Activated T-helper 1 cell treated with anti-CD3 and anti-CD28 coated beads, Interleukin-2, amount 50 U/mL, for 16 hours (primary cell): ENCODE results near the gene MTCH1.

ENCODE experiments used
- DNase-seq, 2 donors: peaks; one replicate each; pipeline ENCODE4 v3.0.0-alpha.2; 2020; ENCODE audit warnings: low read depth in 1 of 2, low spot score in 1 of 2

The MTCH1 gene

DNA sequence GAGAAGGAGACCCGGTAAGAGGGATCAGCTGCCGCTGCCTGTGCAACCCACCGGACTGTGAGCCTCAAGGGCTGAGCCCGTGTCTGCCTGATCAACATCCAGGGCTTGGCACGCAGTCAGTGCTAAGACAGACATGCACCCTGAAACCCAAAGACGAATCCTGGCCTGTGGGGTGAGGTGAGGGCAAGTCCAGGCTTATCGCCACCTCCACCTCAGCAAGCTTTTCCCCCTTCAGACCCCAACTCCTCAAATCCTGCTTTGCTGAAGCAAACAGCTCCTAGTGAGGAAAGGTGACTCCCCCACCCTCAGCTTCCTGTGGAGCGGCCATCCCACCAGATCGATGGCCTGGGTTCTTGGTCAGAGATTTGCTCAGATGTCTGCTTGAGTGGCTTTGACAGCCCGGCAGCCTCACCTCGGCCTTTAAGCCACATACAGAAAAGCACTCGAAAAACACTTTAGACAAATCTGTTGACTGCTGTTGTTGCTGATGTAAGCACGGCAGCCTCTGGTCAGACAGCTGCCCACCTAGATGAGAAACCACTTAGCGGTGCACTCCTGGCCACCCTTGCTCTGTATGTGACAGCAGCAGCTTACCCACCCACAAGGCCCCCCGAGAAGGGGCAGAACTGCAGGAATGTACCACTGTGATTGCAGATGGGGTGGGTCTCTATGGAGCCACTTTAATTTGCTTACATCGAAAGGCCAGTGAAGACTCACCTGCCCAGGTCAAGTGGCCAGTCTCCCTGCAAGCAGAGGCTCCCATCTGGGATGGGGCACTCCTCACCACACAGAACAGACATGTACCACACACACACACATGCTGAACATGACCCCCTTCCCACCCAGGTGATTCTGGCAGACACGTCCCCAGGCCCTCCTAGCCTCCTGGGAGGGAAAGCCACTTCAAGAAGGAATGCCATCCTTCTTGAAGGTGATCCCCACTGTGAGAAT is 14.8 kb downstream of the MTCH1 start:
- DNase-seq = no peak

DNA sequence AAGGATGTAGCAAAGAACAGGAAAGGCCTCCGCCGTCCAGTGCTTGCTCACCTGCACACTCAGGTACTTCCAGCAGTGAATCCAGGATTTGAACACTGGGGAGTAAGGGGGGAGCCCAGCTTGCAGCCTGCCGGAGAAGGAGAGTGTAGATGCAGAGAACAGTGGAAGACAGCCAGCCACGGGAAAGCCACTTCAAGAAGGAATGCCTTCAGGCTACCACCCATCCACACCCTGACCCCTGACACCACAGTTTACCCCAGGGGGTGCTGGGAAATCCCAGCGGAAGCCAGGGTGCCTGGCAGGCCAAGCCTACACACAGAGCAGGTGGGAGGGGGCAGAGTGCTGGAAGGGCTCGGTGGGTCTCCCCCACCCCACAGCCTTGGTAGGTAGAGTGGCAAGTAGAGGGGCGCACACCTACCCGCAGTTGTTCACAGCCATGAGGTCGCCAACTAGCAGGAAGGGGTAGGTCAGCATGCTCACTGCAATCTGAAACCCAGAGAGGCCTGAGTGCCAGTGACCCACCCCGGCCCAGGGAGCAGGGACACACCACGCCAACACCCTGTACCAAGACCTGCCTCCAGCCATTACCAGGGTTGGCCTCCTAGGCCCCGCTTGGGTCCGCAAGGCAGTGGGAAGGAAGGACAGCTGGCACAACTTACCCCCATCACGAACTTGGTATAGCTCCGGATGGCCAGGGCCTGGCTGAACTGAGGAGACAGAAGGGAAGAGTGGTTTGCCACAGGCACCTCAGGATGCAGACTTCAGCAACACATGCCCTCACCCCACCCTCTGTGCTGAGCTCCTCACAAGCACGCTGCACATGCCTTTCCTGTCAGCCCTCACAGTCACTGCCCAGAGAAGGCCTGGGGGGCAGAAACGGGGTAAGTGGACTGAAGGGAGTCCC is 15.8 kb downstream of the MTCH1 start:
- DNase-seq = no peak

DNA sequence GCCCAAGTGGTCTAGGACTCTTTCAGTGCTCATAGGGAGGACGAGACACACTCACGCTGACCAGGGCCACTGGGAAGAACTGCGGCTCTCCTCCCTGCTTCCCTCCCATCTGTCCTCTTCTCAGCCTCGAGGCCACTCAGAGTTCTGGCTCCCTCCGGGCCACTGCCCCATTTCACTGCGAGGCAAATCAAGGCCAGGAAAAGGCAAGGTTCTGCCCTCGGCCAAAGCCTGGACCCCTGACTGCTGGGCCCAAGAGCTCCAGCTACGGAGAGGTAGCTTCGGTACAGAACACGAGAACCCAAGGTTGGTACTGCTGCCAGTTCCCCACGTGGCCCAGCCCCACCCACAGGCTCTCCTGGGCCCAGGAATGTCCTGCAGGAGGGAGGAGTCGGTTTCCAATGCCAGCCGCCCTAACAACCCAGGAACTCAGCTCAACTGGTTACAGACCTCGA is 16.7 kb downstream of the MTCH1 start:
- no peak for DNase-seq

DNA sequence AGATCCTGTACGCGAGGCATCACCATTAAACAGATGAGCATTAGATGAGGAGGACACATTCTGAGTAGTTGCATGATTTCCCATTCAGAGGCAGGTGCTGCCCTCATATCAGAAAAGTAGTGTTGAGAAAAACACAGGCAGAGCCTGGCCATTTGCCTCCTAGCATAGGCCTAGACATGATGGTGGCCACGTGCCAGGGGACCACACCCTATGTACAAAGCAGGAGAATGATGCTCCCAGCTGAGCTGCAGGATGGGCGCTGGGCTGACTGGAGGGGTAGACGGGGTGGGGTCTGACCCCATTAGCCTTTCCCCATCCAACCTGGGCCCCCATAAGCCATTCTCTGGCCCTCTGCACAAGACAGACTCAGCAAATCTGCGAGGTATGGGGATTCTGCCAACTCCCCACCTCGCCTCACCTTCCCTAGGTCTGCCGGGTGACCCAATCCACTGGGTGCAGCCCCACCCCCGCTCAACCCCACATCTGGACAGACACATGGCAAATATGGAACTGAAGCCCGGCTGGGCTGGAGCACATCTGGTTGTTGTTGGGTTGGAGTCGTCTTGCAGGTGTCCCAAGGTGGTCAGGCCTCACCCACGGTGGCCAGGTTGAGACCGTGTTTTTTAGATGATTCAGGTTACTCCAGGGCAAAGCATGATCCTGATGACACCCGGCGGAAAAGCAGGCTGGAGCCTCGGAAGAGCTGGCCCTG is 17.6 kb downstream of the MTCH1 start:
- no peak for DNase-seq

DNA sequence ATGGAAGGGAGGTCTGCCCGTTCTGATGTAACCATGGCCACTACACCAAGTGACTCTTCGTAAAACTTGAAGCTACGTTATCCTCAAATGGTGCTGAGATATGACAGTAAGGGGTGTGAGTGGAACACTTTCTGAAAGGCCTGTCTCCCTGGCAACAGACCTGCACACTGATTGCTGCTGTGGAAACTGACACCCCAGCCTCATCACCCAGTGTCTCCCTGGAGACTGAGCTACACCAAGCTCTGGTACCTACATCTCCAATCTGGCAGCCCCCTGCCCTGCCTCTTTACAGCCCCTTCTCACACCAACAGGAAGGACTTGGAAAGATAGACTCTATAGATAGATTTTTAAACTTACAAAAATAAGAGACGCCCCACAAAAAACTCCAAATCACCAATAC is 18.2 kb downstream of the MTCH1 start:
- DNase-seq = no peak

DNA sequence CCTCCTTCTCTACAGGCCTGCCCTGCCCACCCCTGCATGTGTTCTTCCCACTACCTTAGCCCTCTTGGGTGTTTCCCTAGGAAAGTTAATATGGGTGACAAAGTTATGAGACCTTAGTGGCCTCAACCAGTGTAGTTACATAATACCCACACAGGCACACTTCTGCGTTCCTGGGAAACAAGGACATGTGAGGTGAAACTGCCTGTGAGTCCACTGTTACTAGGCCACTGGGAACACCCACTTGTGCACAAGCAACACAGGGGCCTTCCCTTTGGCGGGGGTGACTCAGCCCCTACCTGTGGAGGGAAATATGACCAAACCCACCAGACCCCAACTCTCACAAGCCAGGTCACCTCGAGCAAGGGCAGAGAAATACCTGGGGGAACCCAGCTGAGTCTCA is 18.7 kb downstream of the MTCH1 start:
- no peak for DNase-seq

DNA sequence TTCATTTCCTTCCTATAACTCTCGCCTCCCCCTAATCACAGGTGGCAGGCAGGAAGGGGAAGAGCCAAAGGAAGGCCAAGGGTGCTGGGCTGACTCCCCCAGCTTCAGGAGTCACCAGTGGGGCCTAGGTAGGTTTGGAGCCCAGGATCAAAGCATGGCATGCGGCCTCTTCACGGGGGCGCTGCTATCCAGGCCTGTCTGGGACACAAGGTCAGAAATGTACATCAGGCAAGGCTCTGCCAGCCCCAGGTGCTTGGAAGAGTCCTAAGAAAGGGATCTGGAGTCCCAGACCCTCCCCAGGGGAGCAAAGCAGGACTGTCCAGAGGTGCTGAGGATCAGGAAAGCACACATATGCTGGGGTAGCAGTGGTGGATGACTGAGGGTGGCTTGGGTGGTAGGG is 21.1 kb downstream of the MTCH1 start:
- DNase-seq = no peak

DNA sequence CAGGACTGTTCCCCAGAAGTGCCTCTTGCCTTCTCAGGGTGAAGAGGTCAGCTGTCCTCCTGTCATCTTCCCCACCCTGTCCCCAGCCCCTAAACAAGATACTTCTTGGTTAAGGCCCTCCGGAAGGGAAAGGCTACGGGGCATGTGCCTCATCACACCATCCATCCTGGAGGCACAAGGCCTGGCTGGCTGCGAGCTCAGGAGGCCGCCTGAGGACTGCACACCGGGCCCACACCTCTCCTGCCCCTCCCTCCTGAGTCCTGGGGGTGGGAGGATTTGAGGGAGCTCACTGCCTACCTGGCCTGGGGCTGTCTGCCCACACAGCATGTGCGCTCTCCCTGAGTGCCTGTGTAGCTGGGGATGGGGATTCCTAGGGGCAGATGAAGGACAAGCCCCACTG is 21.6 kb downstream of the MTCH1 start:
- no peak for DNase-seq

DNA sequence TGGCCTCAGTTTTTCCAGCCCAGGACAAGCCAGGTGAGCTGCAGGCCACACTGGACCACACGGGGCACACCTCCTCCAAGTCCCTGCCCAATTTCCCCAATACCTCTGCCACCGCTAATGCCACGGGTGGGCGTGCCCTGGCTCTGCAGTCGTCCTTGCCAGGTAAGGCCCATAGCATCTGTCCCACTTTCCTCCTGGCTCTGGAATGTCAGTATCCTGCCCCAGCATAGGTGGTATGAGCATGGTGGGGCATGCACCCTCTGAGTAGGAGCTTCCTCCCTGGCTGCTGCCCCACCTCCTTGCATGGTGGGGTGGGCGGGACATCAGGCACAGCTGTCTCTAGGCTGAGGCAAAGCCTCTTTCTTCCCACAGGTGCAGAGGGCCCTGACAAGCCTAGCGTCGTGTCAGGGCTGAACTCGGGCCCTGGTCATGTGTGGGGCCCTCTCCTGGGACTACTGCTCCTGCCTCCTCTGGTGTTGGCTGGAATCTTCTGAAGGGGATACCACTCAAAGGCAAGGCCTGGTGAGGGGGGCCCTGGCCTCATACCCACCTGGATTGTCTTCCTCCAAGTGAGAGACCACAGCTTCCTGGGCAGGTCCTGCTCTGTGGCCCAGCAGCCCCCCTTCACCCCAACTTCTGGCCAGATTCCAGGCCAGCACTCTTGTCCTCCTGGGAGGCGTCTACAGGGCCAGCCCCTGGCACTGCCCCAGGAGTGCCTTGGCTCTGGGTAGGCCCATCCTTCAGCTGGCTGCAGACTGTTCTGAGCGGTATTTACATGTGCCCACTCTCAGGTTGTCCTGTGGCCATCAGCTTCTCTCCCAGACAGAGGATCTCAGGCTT is 22.3 kb downstream of the MTCH1 start:
- no peak for DNase-seq

DNA sequence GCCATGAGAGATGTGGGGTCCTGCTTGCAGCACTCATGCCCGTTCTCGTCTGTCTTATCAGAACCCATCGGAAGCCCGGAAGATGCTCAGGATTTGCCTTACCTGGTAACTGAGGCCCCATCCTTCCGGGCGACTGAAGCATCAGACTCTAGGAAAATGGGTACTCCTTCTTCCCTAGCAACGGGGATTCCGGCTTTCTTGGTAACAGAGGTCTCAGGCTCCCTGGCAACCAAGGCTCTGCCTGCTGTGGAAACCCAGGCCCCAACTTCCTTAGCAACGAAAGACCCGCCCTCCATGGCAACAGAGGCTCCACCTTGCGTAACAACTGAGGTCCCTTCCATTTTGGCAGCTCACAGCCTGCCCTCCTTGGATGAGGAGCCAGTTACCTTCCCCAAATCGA is 23.1 kb downstream of the MTCH1 start:
- DNase-seq = peak; percentile 55

DNA sequence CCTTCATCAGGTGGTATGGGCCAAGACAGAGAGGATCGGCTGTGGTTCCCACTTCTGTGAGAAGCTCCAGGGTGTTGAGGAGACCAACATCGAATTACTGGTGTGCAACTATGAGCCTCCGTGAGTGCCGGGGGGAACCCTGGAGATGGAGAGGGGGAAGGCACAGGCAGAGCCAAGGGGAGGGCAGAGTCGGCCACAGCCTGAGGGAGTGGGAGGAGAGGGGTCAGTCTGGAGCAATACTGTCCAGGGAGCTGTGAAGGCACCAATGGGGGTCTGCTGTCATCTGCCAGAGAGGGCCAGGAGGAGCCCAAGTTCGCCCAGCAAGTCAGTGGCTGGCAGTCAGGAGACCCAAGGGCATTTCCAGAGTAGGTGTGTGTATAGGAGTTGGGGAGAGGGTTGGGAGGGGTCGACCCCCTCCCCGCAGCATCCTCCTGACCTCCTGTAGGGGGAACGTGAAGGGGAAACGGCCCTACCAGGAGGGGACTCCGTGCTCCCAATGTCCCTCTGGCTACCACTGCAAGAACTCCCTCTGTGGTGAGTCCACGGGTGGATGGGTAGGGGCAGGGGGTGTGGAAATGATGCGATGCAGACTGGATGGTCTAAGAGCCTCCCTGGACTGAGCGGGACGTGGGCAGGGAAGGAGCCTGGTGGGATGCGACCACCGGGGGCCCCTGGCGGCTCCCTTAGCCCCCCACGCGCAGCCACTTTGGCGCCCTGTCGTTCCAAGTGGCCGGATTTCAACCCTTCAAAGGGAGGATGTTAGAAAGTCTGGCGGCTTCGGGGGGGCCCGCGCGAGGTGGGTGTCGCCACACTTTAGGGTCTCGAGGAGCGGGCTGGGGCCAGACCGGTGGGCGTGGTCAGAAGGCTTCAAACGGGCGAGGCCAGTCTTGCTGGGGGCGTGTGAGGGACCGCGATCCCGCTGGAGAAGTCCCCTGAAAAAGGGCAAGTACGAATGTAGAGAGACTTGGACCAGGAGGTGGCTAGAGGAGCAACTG is 24.3 kb downstream of the MTCH1 start:
- no peak for DNase-seq

DNA sequence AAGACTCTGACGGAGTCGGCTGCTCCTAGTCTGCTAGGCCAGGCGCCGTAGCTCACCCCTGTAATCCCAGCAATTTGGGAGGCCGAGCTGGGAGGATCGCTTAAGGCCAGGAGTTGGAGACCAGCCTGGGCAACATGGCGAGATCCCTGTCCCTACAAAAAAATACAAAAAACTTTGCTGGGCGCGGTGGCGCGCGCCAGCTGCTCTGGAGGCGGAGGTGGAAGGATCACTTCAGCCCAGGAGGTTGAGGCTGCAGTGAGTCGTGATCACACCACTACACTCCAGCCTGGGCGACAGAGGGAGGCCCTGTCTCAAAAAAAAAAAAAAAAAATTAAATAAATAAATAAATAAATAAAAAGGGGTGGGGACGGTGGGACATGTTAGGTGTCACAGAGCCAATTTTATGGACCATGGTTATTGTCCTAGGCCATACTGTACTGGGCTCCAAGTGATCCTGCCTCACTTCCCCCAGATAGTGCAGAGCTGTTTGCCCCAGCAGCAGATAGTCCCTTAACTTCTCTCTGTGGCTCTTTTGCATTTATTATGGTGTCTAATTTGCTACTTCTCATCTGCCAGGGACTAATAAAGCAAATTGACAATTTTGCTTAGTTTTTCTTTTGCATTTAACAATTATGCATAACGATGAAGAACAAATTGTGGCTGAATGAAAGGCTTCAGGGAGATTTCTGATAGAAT is 26.3 kb downstream of the MTCH1 start:
- DNase-seq = no peak

DNA sequence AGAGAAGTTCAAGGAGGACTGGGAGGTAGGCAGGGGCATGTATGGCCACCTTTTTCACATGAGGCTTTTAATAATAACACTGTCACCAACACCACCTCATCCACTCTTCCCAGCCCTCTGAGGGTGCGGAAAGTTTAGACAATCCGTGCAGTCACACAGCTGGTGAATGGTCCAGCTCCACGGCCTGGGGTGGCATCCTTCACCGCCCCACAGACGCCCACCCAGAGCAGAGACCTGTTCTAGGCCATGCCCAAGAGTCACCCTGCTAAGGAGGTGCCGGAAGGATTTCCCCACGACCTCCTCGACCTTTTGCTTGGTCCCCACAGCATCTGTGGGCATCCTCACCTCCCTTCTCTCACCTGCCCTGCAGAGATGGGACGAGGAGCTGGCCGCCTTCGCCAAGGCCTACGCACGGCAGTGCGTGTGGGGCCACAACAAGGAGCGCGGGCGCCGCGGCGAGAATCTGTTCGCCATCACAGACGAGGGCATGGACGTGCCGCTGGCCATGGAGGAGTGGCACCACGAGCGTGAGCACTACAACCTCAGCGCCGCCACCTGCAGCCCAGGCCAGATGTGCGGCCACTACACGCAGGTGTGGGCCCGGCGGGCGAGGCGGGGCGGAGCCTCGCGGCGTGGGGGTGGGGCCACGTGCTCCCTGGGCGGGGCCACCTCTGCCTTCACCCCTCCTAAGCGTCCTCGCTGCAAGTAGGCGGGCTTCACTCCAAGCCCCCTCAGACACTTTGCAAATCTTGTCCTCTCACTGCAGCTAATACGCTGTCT is 27.0 kb downstream of the MTCH1 start:
- no peak for DNase-seq

DNA sequence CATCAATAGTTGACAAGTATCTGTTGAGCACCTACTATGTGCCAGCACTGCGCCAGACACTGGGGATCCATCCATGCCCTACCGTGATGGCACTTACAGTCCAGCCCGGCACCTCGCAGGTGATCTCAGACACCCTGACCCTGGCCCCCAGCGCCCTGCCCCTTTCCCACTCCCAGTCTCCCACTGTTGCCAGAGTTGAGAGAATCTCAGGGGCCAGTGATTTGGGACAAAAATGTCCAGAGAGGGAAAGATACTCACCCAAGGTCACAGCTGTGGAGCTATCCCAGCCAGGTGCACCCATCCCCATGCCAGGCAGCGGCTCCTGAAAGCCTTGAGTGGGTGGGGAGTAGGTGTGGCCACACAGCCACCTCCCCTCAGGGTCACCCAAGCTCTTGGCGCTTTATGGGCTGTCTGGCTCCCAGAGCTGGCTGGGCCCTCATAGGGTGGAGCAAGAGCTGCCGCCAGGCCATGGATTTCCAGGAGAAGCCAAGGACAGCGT is 28.2 kb downstream of the MTCH1 start:
- DNase-seq = no peak

DNA sequence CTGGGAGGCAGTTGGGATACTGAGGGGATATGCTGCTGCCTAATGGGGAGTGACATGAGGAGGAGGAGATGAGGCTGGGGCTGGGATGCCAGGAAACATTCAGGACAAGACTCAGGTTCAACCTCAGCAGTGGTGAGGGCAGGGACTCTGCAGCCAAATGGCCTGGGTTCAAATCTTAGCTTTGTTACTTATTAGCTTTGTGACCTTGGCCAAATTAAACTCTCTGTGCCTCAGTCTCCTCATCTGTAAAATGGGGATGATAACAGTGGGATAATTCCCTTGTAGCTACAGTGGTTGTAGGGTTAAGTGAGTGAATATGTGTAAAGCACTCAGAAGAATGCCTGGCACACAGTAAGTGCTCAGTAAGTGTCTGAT is 29.6 kb downstream of the MTCH1 start:
- DNase-seq = no peak

DNA sequence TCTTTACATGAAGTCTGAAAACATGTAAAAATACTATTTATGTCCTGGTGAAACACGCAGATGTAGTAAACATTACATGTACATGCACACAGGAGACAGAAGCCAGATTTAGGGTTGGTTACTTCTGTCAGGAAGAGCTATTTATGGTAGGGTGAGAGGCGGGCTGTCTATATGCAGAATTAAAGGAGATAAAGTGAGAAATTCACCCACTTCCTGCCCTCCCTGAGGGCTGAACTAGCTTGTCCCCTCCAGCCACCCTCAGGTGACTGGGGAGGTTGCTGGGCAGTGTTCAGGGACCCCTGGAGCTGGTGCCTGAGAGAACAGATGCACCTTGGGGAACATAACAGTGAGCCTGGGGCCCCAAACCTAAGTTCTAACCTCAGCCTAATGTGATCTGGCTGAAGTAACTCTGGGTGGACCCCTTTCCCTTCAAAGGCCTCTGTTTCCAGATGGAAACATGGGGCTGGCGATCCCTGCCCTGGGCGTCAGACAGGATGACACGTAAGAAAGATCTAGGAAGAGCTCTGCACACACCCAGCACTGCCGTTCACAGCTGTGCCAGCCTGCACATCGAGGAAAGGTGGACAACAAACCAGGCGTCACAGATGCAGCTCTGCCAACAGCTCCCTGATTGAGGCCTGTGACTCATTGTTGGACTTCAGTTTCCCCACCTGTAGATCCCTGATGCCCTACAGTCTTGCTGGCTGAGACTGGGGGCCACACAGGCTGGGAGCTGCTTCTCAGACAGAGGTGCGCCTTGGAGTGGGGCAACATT is 30.1 kb downstream of the MTCH1 start:
- no peak for DNase-seq

DNA sequence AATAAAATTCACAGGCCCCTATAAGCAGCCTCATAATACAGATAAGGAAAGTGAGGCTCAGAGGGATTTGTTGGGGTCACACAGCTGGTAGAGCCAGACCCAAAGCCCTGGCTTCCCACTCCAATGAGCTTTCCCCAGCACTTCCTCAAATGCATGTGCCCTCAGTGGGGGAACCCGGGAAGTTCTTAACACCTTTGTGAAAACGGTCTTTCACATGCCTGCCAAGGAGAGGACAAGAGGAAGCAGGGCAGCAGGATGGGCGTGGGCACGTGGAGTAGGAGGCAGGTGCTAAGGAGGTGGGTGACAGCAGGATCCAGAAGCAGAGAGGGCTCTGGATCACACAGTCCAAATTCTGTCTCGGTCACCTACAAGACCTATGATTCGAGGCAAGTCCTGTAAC is 30.9 kb downstream of the MTCH1 start:
- DNase-seq = no peak
